HG02642 (cell line): Measurements from ENCODE around the gene ADCY3.

ENCODE experiments used
- ATAC-seq: cut with Tn5 transposase; IDR thresholded peaks from one replicate; pipeline ENCODE4 v1.9.1; 2021; ENCODE audit warnings: mild to moderate bottlenecking; ENCODE audit not compliant: unreplicated experiment, poor library complexity

ADCY3 gene

DNA sequence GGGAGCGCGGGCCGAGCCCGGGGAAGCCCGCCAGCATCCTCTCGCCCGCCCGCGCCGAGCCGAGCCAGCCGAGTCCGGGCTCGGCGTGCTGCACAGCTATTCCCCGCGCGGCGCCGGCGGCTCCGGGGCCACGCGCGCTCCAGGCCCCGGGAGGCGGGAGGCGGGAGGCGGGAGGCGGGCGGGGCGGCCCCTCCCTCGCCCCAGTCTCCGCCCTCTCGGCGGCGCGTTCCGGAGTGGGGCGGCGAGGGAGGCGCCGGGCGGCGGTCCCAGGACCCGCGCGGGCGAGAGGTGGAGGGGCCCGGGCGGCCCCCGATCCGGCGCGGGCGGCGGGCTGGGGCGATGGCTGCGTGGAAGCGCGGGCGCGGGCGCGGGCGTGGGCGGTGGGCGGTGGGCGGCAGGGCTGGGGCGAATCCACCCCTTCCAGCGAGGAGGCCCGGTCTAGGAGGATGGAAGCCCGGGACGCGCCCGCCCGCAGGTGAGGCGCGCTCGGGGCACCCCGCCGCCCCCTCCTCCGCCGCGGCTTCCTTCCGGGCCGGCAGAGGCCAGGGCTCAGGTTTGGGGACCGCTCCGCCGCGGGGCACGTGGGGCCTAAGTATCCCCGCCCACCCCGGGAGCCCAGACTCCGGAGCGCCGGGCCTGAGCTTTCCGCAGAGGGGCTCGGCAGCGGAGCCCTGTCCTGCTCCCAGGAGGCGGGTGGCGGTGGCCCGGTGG lies at the start of gene ADCY3:
ADCY3 (minus strand) TSS at position 140 of the 711 bp plus-strand sequence. CDS start 1,250 bp downstream, outside the sequence.
- peak; percentile 54 for ATAC-seq

DNA sequence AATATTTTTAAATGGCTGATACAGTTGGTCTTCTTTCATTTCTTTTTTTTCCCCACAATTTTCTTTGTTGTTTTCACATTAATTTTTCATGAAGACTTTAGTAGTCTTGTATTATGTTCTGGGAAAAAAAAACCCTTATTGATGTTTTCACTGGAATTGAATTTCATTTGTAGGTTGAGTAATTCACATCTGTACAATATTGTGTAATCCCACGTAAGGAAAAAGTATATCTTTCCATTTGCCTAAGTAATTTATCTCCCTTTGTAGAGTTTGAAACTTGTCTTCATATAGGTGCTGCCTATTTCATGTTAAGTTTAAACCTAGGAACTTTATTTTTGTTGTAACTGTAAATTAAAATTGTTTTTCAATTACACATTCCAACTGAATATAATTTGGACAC lies 49.7 kb upstream of the ADCY3 start:
- ATAC-seq, result no peak

DNA sequence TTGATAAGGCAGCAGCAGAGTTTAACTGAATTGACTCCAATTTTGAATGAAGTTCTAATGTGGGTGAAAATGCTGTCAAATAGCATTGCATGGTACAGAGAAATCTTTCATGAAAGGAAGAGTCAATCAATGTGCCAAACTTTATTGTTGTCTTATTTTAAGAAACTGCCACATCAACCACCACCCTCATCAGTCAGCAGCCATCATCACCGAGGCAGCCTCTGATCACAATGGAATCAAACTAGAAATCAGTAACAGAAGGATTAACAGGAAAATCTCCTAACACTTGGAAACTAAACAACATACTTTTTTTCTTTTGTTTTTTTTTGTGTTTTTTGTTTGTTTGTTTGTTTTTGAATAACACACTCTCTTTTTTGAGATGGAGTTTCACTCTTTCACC lies 41.9 kb upstream of the ADCY3 start:
- ATAC-seq, result no peak

DNA sequence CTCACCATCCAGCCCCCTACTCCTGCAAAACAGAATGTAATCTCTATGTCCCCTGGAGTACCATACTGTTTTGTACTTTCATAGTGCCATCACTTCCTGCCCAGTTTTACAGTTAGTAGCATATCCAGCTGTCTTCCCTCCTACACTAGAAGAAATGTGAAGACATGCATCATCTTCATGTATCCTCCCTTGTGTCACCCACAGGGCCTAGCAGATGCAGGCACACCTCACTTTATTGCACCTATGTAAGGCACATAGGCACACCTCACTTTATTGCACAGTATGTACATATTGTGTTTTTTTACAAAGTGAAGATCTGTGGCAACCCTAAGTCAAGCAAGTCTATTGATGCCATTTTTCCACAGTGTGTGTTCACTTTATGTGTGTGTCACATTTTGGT lies 39.7 kb upstream of the ADCY3 start:
- no peak for ATAC-seq

DNA sequence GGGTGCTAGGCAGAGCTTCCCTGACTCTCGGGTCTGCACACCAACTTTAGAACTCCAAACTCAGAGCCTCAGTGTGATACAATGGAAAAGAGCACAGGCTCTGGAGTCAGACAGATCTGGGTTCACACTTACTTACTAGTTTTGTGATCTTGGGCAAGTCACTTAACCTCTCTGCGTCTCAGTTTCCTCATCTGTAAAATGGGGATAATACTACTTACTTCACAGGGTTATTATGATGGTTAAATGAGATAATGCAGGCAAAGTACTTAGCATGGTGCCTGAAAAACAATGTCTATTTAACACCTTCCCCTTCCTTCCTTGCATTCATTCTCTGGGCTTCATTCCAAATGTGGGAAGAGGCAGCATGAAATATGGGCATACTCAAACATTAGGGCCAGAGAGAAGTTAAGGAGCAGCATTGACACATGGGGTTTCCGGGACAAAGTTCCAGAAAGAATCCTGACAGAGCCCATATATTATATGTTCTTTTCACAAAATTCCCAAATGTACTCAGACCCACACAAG lies 38.4 kb upstream of the ADCY3 start:
- ATAC-seq, result no peak

DNA sequence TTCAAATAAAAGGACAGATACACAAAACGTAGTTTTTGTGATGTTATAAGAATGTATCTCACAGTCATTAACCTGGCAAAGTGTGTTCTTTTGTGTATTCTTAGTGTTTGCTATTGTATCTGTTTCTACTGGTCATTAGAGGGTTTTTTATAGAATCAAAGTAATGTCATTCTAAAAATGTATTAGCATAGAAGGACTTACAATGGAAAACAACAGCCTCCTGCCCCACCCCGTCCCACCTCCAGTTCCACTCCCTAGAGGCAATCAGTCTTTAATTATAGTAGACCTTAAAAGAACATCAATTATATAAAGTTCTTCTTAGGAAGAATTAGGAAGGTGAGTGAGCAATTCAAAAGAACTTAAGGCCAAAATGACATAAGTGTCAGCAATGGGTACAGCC lies 37.9 kb upstream of the ADCY3 start:
- ATAC-seq, result no peak

DNA sequence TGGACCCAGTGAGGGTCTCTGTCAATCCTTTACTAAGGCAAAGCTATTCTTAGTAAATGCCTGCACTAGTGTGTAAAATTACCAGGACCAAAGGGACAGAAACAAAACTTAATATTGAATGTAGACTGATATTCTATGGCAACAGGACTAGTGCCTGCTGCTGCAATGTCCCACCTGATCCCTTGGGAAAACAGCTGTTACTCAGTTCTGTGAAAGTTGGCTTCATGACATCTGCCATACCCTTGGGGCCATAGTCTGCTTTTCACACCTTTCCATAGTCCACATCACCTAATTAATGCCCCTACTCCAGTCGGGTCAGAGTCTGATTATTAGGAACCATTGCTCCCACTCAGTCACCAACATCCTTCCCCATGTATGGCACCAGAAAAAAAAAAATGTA lies 37.2 kb upstream of the ADCY3 start:
- no peak for ATAC-seq

DNA sequence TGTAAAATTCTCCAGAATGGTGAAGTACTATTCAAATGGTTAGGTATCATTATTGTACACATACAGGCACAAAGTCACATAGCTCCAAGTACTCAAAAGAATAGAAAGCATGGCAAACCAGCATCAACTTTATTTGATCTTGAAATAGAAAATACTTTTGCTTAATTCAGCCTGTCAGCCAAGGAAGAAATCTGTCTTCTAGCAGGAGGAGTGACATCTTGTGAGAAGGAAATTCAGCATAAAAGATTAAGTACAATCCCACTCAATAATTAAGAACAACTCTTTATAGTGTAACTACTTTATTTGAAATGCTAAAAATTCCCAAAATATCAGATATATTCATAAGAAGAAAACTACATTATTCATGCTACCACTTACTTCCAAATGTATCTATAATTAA lies 35.9 kb upstream of the ADCY3 start:
- ATAC-seq, result no peak

DNA sequence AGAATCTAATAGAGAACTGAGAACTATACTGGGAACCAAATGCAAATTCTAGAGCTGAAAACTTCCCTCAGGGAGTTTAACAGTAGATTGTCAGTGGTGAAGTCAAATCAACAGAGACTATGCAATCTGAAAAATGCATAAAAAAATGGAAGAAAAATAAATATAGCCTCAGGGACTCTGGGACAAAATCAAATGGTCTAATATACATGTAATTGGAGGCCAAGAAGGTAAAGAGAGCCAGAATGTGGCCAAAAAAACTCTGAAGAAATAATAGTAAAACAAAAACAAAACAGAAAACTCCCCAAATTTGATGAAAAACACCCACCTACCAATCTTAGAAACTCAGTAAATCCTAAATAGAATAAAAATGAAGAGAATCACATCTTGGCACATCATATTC lies 35.2 kb upstream of the ADCY3 start:
- no peak for ATAC-seq

DNA sequence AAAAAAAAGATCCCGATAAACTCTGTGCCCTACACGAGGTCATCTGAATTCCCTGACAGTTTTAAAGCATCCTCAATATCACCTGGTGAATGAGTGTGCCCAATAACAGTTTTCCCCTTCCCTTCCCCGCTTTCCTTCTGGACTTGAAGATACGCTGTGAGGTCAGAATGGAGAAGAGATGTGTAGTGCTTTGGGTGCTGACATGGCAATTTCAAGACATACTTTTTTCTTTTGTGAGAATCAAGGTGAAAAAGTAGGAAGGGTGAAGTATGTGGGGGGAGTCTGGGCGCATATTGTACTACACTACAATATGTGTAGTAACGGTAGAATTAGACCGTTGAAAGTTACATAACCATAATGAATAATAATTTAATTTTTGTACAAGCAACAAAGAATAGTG lies 30.1 kb upstream of the ADCY3 start:
- no peak for ATAC-seq

DNA sequence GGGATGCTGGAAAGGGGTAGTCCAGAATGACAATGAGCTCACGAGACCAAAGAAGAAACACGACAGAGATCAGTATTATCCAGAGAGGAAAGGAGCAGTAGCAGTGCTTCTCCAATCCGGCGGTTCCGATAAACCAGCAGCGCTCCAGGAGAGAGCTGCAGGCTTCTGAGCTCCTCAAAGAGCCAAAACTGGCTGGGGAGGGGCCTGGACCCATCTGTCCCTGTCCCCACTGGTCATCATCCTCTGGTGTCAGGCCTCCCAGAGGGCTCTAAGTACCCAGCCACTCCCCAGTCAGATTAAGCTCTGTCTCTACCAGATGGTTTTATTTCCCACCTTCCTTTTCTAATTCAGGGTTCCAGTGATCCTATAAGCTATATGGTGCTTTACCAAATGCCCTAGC lies 28.5 kb upstream of the ADCY3 start:
- no peak for ATAC-seq

DNA sequence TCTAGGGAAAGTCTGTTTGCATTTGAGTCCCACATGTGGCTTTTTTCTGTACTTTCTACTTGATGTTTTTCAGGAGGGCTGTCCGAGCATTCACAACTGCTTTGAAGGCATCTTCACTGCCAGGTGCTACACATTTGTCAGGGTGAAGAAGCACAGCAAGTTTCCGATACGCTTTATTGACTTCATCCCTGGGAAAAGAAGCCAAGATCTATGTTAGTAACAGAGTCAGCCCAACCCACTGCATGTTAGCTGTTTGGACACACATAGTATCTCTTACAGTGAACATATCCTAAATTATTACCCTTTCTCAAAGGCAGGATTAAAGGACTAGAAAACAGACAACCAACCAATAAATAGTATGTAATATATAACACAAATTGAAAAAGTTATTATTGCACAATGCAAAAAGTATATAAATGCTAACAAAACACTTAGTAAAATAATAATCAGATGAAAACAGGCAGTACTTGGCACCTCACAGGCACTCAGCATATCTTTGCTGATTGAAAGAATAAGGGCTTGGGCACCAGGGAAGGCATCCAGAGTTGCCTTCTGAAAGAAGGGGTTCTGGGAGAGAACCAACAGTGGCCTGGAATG lies 27.6 kb upstream of the ADCY3 start:
- no peak for ATAC-seq

DNA sequence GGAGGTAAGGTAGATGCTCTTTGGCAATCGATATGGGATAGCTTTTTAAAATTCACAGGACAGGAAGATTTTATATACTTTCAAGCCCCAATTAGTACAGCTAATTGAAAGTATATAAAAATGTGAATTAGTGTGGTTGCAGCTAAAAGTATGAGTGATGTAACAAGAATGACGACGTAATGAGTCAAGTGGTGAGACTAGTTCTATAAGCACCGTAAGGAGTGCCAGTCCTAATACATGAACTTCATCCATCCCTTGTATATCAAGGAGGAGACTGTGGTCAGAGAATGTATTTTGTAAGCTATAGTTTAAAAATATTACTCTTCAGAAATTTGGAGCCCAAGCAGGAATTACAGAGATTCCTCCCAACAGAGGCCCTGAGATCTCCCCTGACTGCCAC lies 25.9 kb upstream of the ADCY3 start:
- no peak for ATAC-seq

DNA sequence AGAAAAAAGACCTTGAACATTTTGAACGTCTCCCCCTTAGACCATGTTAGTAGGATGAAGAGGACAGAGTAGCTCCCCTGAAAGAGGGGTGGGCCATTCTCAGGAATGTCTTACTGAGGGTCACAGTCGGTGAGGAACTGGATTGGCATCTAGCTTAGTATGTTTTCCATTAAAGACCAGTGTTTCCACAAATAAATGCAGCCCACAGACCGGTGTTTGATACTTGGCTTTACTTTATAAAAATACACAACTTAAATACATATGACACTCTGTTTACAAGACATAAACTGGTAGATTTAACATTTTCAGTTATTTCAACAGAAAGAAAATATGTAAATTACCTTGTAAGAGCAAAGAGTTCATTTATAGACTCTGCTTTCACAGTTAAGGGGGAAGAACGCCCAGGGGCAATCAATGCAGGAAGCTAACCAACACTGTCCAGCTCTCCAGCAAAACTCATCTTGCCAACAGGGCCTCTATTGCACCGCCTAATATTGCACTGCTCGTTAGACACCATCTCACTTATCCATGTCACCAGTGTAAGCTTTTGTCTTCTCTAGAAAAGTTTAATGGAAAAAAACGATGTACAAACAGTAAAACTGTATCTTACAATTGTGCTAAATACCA lies 23.5 kb upstream of the ADCY3 start:
- no peak for ATAC-seq

DNA sequence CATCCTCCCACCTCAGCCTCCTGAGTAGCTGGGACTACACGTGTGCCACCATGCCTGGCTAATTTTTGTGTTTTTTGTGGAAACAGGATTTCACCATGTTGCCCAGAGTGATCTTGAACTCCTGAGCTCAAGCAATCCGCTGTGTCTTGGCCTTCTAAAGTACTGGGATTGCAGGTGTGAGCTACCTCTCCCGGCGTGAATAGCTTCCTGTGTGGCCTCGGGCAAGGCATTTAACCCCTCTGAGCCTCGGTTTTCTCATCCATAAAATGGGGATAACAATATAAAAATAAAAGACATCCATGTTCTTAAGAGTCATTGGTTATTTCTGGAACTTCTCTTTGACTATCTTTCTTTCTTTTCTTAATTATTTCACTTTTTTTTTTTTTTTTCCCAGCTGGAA lies 19.3 kb upstream of the ADCY3 start:
- no peak for ATAC-seq

DNA sequence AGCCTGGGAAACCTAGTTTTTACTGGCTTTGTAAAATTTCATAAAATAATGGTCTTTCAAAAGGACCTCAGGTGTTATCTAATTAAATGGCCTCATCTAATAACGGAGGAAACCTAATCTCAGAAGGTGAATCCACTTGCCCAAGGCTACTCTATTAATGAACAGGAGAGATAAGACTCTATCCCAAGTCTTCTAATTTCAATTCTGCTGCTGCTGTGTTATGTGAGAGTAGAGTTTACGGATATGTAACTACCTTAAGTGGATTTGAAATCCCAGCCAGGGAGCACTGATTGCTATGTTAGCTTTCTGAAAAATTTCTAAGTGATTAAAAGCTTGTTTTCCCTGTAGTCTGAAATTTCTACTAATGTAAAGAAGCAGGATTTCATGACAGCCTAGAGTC lies 17.2 kb upstream of the ADCY3 start:
- ATAC-seq, result no peak

DNA sequence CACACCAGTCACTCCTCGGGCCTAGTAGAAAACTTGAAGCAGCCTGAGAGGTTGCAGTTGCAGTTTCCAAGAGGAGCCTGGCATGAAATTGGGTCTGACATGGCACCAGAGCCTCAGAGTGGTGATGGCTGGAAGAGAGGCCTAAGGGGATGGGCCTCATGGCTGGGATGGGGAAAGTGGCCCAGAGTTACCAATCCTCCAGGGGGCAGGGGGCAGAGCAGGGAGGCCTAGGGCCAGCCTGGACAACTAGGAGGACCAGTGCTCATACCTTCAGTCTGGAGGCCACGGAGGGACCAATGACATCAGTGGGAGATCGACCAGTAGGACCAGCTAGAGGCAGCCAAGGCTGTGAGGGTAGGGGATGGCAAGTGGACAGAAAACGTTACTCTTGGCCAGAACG lies 15.1 kb upstream of the ADCY3 start:
- no peak for ATAC-seq

DNA sequence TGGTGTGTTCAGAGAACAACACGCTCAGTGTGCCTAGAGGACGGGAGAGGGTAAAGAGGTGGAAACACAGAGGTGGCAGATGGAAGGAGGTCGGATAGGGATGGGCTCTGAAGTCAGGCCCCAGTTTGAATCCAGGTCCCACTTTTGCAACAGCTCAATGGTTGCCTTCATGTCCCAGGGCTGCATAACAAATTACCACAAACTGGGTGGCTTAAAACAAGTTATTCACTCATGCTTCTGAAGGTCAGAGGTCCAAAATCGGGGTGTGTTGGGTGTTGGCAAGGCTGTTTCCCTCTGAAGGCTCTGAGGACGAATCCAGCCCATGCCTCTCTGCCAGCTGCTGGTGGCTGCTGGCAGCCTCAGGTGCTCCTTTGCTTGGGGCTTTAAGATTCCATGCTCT lies 12.7 kb upstream of the ADCY3 start:
- no peak for ATAC-seq

DNA sequence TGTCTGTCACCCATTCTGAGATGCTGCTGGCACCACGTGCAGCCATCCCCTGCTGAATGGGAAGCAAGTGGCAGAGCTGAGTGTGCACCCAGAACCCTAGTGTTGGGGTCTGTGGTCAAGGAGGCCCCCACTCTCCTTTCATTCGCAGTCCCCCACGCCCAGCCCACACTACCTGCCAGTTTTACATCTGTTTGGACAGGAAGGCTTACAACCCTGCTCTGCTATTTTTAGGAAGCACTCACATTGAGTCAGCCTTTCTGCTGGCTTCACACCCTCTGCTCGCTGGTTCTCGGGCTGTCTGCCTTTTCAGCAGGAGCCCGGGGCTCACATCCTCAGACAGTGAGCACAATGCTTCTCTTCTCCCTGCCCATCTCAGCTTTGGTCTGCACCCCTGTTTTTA lies 10.7 kb upstream of the ADCY3 start:
- ATAC-seq, result peak; percentile 66

DNA sequence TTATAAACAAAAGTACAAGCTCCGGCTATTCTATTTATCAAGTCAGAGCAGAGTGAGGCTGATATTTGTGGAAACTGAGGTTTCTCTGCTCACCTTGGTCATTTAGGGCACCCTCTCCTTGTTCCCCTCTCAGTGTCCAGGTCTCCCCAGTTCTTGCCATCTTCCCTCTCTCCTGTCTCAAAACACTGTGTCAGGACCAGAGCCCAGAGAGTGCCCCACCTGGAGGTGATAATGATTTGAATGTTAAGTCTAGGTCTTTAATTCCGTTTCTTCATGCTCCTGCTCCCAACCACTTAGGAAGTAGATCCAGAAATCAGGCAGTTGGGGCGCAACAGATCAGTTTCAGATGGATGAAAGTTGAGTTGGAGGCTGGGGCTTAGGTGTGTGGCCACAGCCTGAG lies 9.2 kb upstream of the ADCY3 start:
- ATAC-seq, result no peak

DNA sequence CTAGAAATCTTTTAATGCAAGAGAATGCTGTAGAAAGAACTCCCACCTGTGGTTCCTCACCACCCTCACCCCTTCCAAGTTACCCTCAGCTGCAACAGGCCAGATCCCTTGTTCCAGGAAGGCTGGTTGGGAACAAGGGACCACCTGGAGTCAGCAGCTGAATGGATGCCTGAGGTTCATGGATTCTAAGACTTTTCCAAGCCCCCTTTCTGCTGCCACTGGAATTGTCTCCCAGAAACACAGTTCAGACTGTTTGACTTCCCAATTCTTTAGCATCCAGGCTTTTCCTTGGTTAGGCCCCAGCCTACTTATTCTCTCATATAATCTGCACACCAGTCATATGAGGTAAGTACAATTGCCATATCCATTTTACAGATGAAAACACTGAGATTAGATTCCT lies 8.0 kb upstream of the ADCY3 start:
- no peak for ATAC-seq
